Adrenal gland (tissue), 5 donors: ENCODE measurements around the gene CTDSPL.

Experiments
- POLR2A ChIP-seq, 2 donors: fragments of 450-650 bp; IDR thresholded peaks; one replicate each; pipeline ENCODE4 v1.6.1; 2017; ENCODE audit warnings: antibody characterized with exemption in 2 of 2, mild to moderate bottlenecking in 2 of 2, moderate library complexity in 1 of 2
- TF ChIP-seq, protein P1 (sequence below), 6 experiments: fragments of 450-650 bp in 4 of 6; fragments of 200-600 bp in 2 of 6; sonication (generic) in 1 of 6; IDR thresholded peaks; 1 replicate in 5 of 6; 2 replicates in 1 of 6; pipeline versions ENCODE4 v1.5.1 to v1.8.0; 2016 to 2021; ENCODE audit warnings: antibody characterized with exemption in 6 of 6, mild to moderate bottlenecking in 2 of 6, moderate library complexity in 1 of 6
- donor health status: DM: no; HTN: no; CAD: no.

GRCh38 chr3:37926611-37927010, 64.9 kb downstream of the CTDSPL start:
- TF ChIP-seq, protein P1, sequence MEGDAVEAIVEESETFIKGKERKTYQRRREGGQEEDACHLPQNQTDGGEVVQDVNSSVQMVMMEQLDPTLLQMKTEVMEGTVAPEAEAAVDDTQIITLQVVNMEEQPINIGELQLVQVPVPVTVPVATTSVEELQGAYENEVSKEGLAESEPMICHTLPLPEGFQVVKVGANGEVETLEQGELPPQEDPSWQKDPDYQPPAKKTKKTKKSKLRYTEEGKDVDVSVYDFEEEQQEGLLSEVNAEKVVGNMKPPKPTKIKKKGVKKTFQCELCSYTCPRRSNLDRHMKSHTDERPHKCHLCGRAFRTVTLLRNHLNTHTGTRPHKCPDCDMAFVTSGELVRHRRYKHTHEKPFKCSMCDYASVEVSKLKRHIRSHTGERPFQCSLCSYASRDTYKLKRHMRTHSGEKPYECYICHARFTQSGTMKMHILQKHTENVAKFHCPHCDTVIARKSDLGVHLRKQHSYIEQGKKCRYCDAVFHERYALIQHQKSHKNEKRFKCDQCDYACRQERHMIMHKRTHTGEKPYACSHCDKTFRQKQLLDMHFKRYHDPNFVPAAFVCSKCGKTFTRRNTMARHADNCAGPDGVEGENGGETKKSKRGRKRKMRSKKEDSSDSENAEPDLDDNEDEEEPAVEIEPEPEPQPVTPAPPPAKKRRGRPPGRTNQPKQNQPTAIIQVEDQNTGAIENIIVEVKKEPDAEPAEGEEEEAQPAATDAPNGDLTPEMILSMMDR (IDR thresholded peaks at IDR 0.05), result no peak
- TF ChIP-seq POLR2A (IDR thresholded peaks at IDR 0.05), result no peak
